Activated naive CD4-positive, alpha-beta T cell treated with anti-CD3 and anti-CD28 coated beads, Interleukin-2, amount 10 ng/mL, durations not matched to agents 7 days and 5 days (primary cell): Measurements from ENCODE around the gene SYT9.
A peak's percentile ranks its signal among the peaks of the same experiment; 100 is the strongest.

Source experiments
- CTCF ChIA-PET: fragments of 350-600 bp; sonication (Branson Sonifier 250); formaldehyde crosslinking; loops from one replicate; lab custom pipeline; 2021; ENCODE audit warnings: antibody characterized with exemption; lab: Charles Lee
- DNase-seq: peaks from one replicate; pipeline ENCODE4 v3.0.0-alpha.2; 2020
- H3K27ac Mint-ChIP-seq: one replicate; pipeline ENCODE4 v1.8.0; 2021; ENCODE audit warnings: mild to moderate bottlenecking, moderate library complexity, mixed read lengths
- H3K27me3 Mint-ChIP-seq: one replicate; pipeline ENCODE4 v1.8.0; 2021; ENCODE audit warnings: mild to moderate bottlenecking, mixed read lengths
- H3K36me3 Mint-ChIP-seq: one replicate; pipeline ENCODE4 v1.8.0; 2021; ENCODE audit warnings: mixed read lengths
- H3K4me1 Mint-ChIP-seq: one replicate; pipeline ENCODE4 v1.8.0; 2021; ENCODE audit warnings: mixed read lengths
- H3K4me3 Mint-ChIP-seq: one replicate; pipeline ENCODE4 v1.8.0; 2021; ENCODE audit warnings: mild to moderate bottlenecking, moderate library complexity, mixed read lengths
- H3K9me3 Mint-ChIP-seq: one replicate; pipeline ENCODE4 v1.8.0; 2021; ENCODE audit warnings: mixed read lengths

The SYT9 gene

GRCh38 chr11:7256943-7257342, 5.2 kb downstream of the SYT9 start:
- CTCF ChIA-PET = no interaction called here
- Mint-ChIP-seq H3K27ac (no peak overlapping the region), H3K9me3 (no peaks in the 10 kb centered on the region), H3K36me3 (no peaks in the 10 kb centered on the region), H3K4me1 (peaks cover 3% of the 10 kb centered on the region), H3K4me3 (no peak overlapping the region), H3K27me3 (peaks cover 30% of the 10 kb centered on the region)
- no peak for DNase-seq

- DNase-seq = no peak
- no peak overlapping the region for H3K4me3 Mint-ChIP-seq
- no peak overlapping the region for H3K27ac Mint-ChIP-seq
- H3K27me3 Mint-ChIP-seq = peaks cover 22% of the 10 kb centered on the region
- peaks cover under 1% of the 10 kb centered on the region for H3K4me1 Mint-ChIP-seq
- CTCF ChIA-PET = no interaction called here
- no peaks in the 10 kb centered on the region for H3K36me3 Mint-ChIP-seq
- no peaks in the 10 kb centered on the region for H3K9me3 Mint-ChIP-seq
These were observed 6.0 kb downstream of the SYT9 start for GRCh38 chr11:7257724-7258123.

GRCh38 chr11:7261578-7261977, 9.9 kb downstream of the SYT9 start:
- H3K4me1 Mint-ChIP-seq = no peaks in the 10 kb centered on the region
- no peaks in the 10 kb centered on the region for H3K27me3 Mint-ChIP-seq
- no peaks in the 10 kb centered on the region for H3K9me3 Mint-ChIP-seq
- no peak overlapping the region for H3K4me3 Mint-ChIP-seq
- CTCF ChIA-PET = no interaction called here
- no peak overlapping the region for H3K27ac Mint-ChIP-seq
- DNase-seq = no peak
- H3K36me3 Mint-ChIP-seq = no peaks in the 10 kb centered on the region

- H3K27ac Mint-ChIP-seq = no peak overlapping the region
- no peaks in the 10 kb centered on the region for H3K27me3 Mint-ChIP-seq
- CTCF ChIA-PET = no interaction called here
- no peak for DNase-seq
- no peak overlapping the region for H3K4me3 Mint-ChIP-seq
- H3K36me3 Mint-ChIP-seq = no peaks in the 10 kb centered on the region
- H3K4me1 Mint-ChIP-seq = no peaks in the 10 kb centered on the region
- H3K9me3 Mint-ChIP-seq = no peaks in the 10 kb centered on the region
These were observed 11.0 kb downstream of the SYT9 start for GRCh38 chr11:7262672-7263071.

GRCh38 chr11:7263842-7264241, 12.1 kb downstream of the SYT9 start:
- no peaks in the 10 kb centered on the region for H3K4me1 Mint-ChIP-seq
- H3K9me3 Mint-ChIP-seq = no peaks in the 10 kb centered on the region
- no peak for DNase-seq
- no peak overlapping the region for H3K4me3 Mint-ChIP-seq
- no peak overlapping the region for H3K27ac Mint-ChIP-seq
- no peaks in the 10 kb centered on the region for H3K27me3 Mint-ChIP-seq
- CTCF ChIA-PET = no interaction called here
- no peaks in the 10 kb centered on the region for H3K36me3 Mint-ChIP-seq

- CTCF ChIA-PET = no interaction called here
- Mint-ChIP-seq H3K9me3 (no peaks in the 10 kb centered on the region), H3K4me1 (no peaks in the 10 kb centered on the region), H3K36me3 (no peaks in the 10 kb centered on the region), H3K27ac (no peak overlapping the region), H3K27me3 (no peaks in the 10 kb centered on the region), H3K4me3 (no peak overlapping the region)
- no peak for DNase-seq
These were observed 17.1 kb downstream of the SYT9 start for GRCh38 chr11:7268758-7269157.

GRCh38 chr11:7270233-7270865, 18.6 kb downstream of the SYT9 start:
- Mint-ChIP-seq H3K9me3 (no peaks in the 10 kb centered on the region), H3K27ac (no peak overlapping the region), H3K4me3 (no peak overlapping the region), H3K27me3 (no peaks in the 10 kb centered on the region), H3K36me3 (no peaks in the 10 kb centered on the region), H3K4me1 (no peaks in the 10 kb centered on the region)
- CTCF ChIA-PET = no interaction called here
- no peak for DNase-seq

GRCh38 chr11:7272373-7272772, 20.7 kb downstream of the SYT9 start:
- H3K27ac Mint-ChIP-seq = no peak overlapping the region
- H3K27me3 Mint-ChIP-seq = no peaks in the 10 kb centered on the region
- H3K36me3 Mint-ChIP-seq = no peaks in the 10 kb centered on the region
- no peaks in the 10 kb centered on the region for H3K9me3 Mint-ChIP-seq
- CTCF ChIA-PET = no interaction called here
- no peaks in the 10 kb centered on the region for H3K4me1 Mint-ChIP-seq
- no peak overlapping the region for H3K4me3 Mint-ChIP-seq
- DNase-seq = no peak

- DNase-seq = no peak
- Mint-ChIP-seq H3K4me1 (no peaks in the 10 kb centered on the region), H3K27ac (no peak overlapping the region), H3K9me3 (no peaks in the 10 kb centered on the region), H3K36me3 (no peaks in the 10 kb centered on the region), H3K27me3 (no peaks in the 10 kb centered on the region), H3K4me3 (no peak overlapping the region)
- CTCF ChIA-PET = no interaction called here
These were observed 23.4 kb downstream of the SYT9 start for GRCh38 chr11:7275133-7275532.

GRCh38 chr11:7278314-7278917, 26.7 kb downstream of the SYT9 start:
- Mint-ChIP-seq H3K27me3 (no peaks in the 10 kb centered on the region), H3K36me3 (no peaks in the 10 kb centered on the region), H3K27ac (no peak overlapping the region), H3K9me3 (no peaks in the 10 kb centered on the region), H3K4me3 (no peak overlapping the region), H3K4me1 (no peaks in the 10 kb centered on the region)
- DNase-seq = peak; percentile 24
- CTCF ChIA-PET = interaction anchor here (0.7 to 2.3 kb wide), 6 partner anchors 14 to 466 kb away, joined by 3 to 8 read pairs (median 3); no protein-coding TSS in a partner anchor

GRCh38 chr11:7279676-7280075, 28.0 kb downstream of the SYT9 start:
- H3K4me3 Mint-ChIP-seq = no peak overlapping the region
- H3K4me1 Mint-ChIP-seq = no peaks in the 10 kb centered on the region
- H3K36me3 Mint-ChIP-seq = no peaks in the 10 kb centered on the region
- DNase-seq = no peak
- H3K27ac Mint-ChIP-seq = no peak overlapping the region
- no peaks in the 10 kb centered on the region for H3K27me3 Mint-ChIP-seq
- CTCF ChIA-PET = interaction anchor here (1.0 to 2.3 kb wide), 5 partner anchors 15 to 467 kb away, joined by 3 to 8 read pairs (median 3); no protein-coding TSS in a partner anchor
- no peaks in the 10 kb centered on the region for H3K9me3 Mint-ChIP-seq

- Mint-ChIP-seq H3K4me1 (no peaks in the 10 kb centered on the region), H3K36me3 (no peaks in the 10 kb centered on the region), H3K27ac (no peak overlapping the region), H3K9me3 (no peaks in the 10 kb centered on the region), H3K27me3 (no peaks in the 10 kb centered on the region), H3K4me3 (no peak overlapping the region)
- DNase-seq = no peak
- CTCF ChIA-PET = interaction anchor here (0.7 kb wide), 1 partner anchor 8 kb away, joined by 3 read pairs; no protein-coding TSS in a partner anchor
These were observed 29.4 kb downstream of the SYT9 start for GRCh38 chr11:7281079-7281478.

GRCh38 chr11:7281809-7282208, 30.1 kb downstream of the SYT9 start:
- no peaks in the 10 kb centered on the region for H3K4me1 Mint-ChIP-seq
- H3K27ac Mint-ChIP-seq = no peak overlapping the region
- CTCF ChIA-PET = no interaction called here
- H3K36me3 Mint-ChIP-seq = no peaks in the 10 kb centered on the region
- H3K27me3 Mint-ChIP-seq = no peaks in the 10 kb centered on the region
- peaks cover 4% of the 10 kb centered on the region for H3K9me3 Mint-ChIP-seq
- DNase-seq = no peak
- no peak overlapping the region for H3K4me3 Mint-ChIP-seq

GRCh38 chr11:7286178-7286577, 34.5 kb downstream of the SYT9 start:
- Mint-ChIP-seq H3K4me3 (no peak overlapping the region), H3K36me3 (no peaks in the 10 kb centered on the region), H3K4me1 (no peaks in the 10 kb centered on the region), H3K27me3 (no peaks in the 10 kb centered on the region), H3K9me3 (peaks cover 5% of the 10 kb centered on the region), H3K27ac (no peak overlapping the region)
- CTCF ChIA-PET = no interaction called here
- DNase-seq = no peak

- no peak overlapping the region for H3K27ac Mint-ChIP-seq
- no peaks in the 10 kb centered on the region for H3K36me3 Mint-ChIP-seq
- CTCF ChIA-PET = no interaction called here
- DNase-seq = no peak
- H3K27me3 Mint-ChIP-seq = peaks cover 5% of the 10 kb centered on the region
- H3K9me3 Mint-ChIP-seq = peaks cover 5% of the 10 kb centered on the region
- no peaks in the 10 kb centered on the region for H3K4me1 Mint-ChIP-seq
- no peak overlapping the region for H3K4me3 Mint-ChIP-seq
These were observed 39.6 kb downstream of the SYT9 start for GRCh38 chr11:7291100-7291829.
